Muscle of arm (tissue), 12 donors: ENCODE measurements around the gene PIR. TPM values are rescaled to one million over a fixed set of nuclear protein-coding genes. Genes with fewer than 3 reads are reported as not detected.

ENCODE experiments used
- DNase-seq: peaks from one replicate; pipeline ENCODE4 v3.0.0-alpha.2; 2013
- polyA plus RNA-seq, 12 donors: library from polyadenylated mRNA; unstranded; fragments of 120-200 nt; gene quantifications; one replicate each; pipeline ENCODE4 v1.2.1, GENCODE V29; 2013; ENCODE audit not compliant: insufficient read length in 12 of 12

PIR gene
- polyA plus RNA-seq, 12 donors: 2.1 to 5.4 (median 3.2) TPM; not detected in 2

GRCh38 chrX:15350329-15350996, 142.7 kb downstream of the PIR start:
- no peak for DNase-seq

DNA sequence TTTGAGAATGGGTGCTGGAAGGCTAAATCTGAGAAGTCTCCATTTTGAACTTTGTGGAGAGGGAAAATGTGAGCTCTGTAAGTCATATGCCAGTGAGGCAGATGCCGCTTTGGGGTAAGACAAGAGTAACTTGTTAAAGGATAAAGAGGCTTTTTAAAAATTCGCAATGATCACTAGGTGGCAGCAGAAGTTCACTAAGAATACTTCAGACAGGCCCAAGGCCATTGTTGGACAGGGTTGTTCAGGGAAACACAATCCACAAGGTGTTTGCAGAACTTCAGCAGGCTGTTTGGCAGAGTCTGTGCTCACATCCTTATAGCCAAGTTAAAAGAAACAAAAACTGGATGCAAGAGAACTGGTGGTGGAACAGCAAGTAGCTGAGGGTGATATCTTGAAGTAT, 144.1 kb downstream of the PIR start:
- DNase-seq: peak; percentile 61

GRCh38 chrX:15345976-15346375, 147.2 kb downstream of the PIR start:
- no peak for DNase-seq

GRCh38 chrX:15344106-15344505, 149.0 kb downstream of the PIR start:
- no peak for DNase-seq

- no peak for DNase-seq
Measured at GRCh38 chrX:15343075-15343476, 150.1 kb downstream of the PIR start.

GRCh38 chrX:15340867-15341266, 152.3 kb downstream of the PIR start:
- DNase-seq: no peak

DNA sequence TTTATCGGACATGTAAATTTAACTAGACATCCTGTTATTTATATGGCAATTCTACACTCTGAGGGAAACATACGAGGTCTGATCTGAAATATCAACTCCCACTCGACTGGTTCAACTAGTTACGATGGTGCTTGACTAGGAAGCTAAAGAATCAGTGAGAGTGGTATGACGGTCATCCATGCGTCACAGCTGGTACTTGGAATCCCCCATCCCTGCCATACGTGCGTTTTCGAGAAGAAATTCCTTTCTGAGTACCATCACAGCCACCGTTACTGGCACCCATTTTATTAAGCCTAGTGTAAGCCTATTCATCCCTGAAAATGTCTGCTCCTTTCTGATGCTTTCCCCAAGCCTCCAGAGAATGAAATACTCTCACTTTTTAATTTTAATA, 157.1 kb downstream of the PIR start:
- DNase-seq: no peak

DNA sequence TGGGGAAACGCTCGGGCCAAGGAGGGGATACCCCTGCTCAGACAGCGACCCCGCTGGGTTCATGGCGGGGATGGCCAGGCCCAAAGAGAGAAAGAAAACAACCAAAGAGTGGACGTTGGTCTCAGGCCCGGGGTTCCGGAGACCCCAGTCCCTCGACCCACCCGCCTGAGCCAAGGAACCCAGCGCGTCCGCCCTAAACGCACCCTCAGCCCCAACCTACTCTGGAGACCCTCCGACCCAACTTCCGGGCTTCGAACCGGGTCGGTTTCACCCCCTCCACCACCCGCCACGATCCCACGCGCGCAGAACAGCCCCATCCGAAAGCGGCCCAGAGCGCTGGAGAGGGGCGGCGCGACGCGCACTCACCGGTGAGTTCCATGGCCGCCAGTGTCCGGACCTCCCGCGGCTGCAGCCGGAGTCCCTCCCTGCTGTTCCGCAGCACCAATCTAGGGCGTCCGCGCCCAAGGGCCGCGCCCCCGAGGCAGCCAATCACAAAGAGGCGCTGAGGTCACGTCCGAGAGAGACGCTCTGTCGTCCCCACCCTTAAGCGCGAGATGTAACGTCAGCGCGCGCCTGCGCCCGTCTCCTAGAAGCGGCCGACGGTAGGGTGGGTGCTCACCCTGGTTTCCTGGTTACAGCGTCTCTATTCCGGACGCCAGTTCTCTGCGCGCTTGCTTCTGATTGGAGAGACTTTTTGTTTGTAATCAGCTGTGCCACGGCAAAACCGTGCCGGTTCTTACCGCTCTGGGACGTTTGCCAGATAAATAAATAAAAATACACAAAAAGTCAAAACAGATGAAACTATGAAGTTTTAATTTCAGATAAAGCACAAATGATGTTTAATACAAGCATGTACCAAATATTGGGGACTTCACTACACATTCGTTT, 157.8 kb downstream of the PIR start, which contains the start of gene PIGA:
Gene PIGA (minus strand): TSS at position 389 of the 888 bp plus-strand sequence. CDS start 3,593 bp downstream, outside the sequence.
- peak; percentile 95 for DNase-seq

Other genes starting within 250 kb of the PIR start
- 1 to 10 TPM in 10 of 12 donors, not detected in 2; 2.3 to 6.7 (median 4.2) TPM for gene ASB9, start 223.2 kb downstream of the PIR start, polyA plus RNA-seq
- 10 to 100 TPM in 5 of 12 donors, 1 to 10 TPM in 6, not detected in 1; 2.3 to 14.3 (median 7.8) TPM for gene ASB11, start 177.7 kb downstream of the PIR start, polyA plus RNA-seq
- gene PIGA, start 157.8 kb downstream of the PIR start, polyA plus RNA-seq: 10 to 100 TPM in 3 of 12 donors, 1 to 10 TPM in 7, not detected in 2; 5.8 to 16.7 (median 7.1) TPM
- gene VEGFD, start 108.9 kb downstream of the PIR start, polyA plus RNA-seq: 1 to 10 TPM in 7 of 12 donors, under 1 TPM in 3, not detected in 2; 0.45 to 1.7 (median 1.1) TPM
- gene BMX, start 7.5 kb upstream of the PIR start, polyA plus RNA-seq: 1 to 10 TPM in 10 of 12 donors, not detected in 2; 1.4 to 5.6 (median 2.4) TPM
- 10 to 100 TPM in 1 of 12 donors, under 1 TPM in 4, not detected in 7; 0.05 to 14.2 (median 0.33) TPM for gene ACE2, start 107.6 kb upstream of the PIR start, polyA plus RNA-seq
- gene CLTRN, start 171.5 kb upstream of the PIR start, polyA plus RNA-seq: 1 to 10 TPM in 1 of 12 donors, under 1 TPM in 9, not detected in 2; 0.40 to 1.0 (median 0.59) TPM
- gene CA5B, start 244.9 kb upstream of the PIR start, polyA plus RNA-seq: 1 to 10 TPM in 10 of 12 donors, not detected in 2; 3.2 to 9.6 (median 5.9) TPM